Measurements from ENCODE around the gene OR9A4.
"Not testable (repeated sequence)": the region's sequence is repeated elsewhere in the genome, so short reads cannot be mapped to it uniquely, and the experiment has no call there.

OR9A4 gene

DNA sequence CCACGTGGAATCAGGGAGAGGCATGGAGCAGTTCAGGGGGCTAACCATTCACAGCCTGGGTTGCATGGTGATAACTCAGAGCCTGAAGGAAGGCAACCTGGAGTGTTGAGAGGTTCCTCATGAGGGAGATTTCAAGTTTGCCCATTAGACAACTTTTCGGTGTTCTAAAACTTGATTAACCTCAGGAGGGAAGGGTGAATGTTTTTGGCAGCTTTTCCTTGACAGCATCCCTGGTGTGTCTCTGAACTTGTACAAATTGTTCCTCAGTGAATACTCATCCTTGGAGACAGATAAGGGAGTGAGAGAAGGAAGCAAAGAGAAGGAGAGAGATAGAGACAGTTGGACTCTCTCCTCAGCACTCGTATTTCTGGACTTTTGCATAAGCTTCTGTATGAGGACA, at the start of gene OR9A4:
Gene OR9A4, plus strand, starts transcription at position 301 of the 400 bp plus-strand sequence. CDS start 2,477 bp downstream, outside the sequence.
- no peak for FAIRE-seq
- no peak for DNase-seq (ENCODE audit: insufficient read length, low spot score)
- TF ChIP-seq POLR2A (IDR thresholded peaks at IDR 0.05; ENCODE audit: low read depth, low read length), result no peak

GRCh38 chr7:141866974-141867373, 49.2 kb upstream of the OR9A4 start:
- DNase-seq (ENCODE audit: insufficient read length, low spot score) (no peak), FAIRE-seq (no peak)

GRCh38 chr7:141872931-141873330, 43.3 kb upstream of the OR9A4 start:
- no peak for FAIRE-seq
- no peak for TF ChIP-seq POLR2A (IDR thresholded peaks at IDR 0.05; ENCODE audit: low read depth, low read length)
- no peak for DNase-seq (ENCODE audit: insufficient read length, low spot score)

More at GRCh38 chr7:141866974-141867373, 49.2 kb upstream of the OR9A4 start:
- no peak for TF ChIP-seq POLR2A (IDR thresholded peaks at IDR 0.05; ENCODE audit: low read depth, low read length)

DNA sequence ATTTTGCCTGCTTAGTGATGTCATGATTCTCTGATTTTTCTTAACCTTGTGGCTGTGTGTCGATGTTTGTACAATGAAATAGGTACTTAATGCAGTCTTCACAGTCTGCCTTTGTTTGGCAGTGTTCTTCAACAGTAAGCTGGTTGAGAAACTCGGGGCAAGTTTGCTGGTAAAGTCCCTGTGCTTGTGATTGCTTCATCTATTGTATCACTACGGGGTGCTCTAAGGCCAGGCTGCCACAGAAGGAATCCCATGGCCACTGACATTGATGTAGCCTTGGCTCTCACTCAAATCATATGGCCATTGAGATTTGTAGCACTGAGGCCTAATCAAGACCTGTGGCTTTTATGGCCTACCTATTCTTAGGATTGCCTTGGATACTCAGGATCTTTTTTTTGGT, 41.4 kb upstream of the OR9A4 start:
- FAIRE-seq (no peak), DNase-seq (ENCODE audit: insufficient read length, low spot score) (no peak)
- no peak for TF ChIP-seq POLR2A (IDR thresholded peaks at IDR 0.05; ENCODE audit: low read depth, low read length)

DNA sequence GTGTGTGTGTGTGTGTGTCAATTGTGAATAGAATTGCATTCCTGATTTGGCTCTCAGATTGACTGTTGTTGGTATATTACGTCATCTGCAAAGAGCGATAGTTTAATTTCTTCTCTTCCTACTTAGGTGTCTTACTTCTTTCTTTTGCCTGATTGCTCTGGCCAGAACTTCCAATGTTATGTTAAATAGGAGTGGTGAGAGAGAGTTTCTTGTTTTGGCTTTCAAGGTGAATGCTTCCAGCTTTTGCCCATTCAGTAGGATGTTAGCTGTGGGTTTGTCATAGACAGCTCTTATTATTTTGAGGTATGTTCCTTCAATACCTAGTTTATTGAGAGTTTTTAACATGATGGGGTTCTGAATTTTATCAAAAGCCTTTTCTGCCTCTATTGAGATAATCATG, 40.7 kb upstream of the OR9A4 start:
- no peak for DNase-seq (ENCODE audit: insufficient read length, low spot score)
- TF ChIP-seq POLR2A (IDR thresholded peaks at IDR 0.05; ENCODE audit: low read depth, low read length), result no peak
- no peak for FAIRE-seq

DNA sequence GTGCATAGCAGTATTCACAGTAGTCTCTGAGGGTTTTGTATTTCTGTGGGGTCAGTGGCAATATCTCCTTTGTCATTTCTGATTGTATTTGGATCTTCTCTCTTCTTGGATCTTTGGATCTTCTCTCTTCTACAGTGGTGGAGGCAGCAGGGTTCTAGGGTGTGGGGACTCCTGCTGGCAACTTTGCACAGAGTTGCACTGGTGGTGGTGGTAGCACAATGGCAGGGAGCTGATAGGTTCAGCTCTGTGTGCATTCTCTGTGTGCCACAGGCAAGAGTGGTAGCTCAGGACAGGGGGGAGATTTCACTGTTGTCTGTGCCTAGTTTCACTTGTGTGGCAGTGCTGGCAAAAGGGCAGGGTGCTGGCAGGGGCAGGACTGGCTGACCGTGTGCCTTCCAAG, 39.8 kb upstream of the OR9A4 start:
- TF ChIP-seq POLR2A (IDR thresholded peaks at IDR 0.05; ENCODE audit: low read depth, low read length), result no peak
- FAIRE-seq (no peak), DNase-seq (ENCODE audit: insufficient read length, low spot score) (no peak)

- FAIRE-seq (no peak), DNase-seq (ENCODE audit: insufficient read length, low spot score) (no peak)
- no peak for TF ChIP-seq POLR2A (IDR thresholded peaks at IDR 0.05; ENCODE audit: low read depth, low read length)
Measured at GRCh38 chr7:141877365-141877764, 38.8 kb upstream of the OR9A4 start.

GRCh38 chr7:141880960-141881359, 35.2 kb upstream of the OR9A4 start:
- FAIRE-seq, result no peak
- no peak for TF ChIP-seq POLR2A (IDR thresholded peaks at IDR 0.05; ENCODE audit: low read depth, low read length)

DNA sequence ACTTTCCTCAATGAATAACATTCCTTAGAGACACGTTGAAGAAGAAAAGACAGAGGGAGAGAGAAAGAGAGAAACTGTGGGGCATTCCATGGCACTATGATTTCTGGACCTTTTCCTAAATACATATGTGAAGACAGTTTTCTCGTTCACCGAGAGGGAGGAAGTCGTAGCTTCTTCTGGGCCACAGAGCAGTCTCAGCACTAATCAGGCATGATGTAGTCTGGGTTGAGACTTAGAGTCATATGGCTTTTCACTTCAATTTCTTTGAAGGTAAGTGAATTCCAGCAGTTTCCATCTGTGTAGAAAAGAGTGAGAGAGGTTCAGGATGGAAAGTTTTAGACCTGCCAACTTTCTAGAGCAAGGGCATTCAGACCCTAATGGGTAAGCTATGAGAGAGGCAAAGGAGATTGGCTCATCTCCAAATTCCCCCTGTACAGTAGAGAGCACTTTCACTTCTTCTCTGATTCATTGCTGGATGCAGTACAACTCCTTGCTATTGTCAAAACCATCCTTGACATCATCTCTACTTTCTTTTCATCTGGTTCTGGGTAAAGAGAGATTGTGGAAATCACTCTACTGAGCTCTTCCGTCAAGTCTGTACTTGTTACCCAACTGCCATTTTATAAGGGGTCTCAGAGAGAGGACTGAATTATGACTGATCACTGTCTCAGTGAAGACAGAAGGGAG, 31.5 kb upstream of the OR9A4 start:
- FAIRE-seq (no peak), DNase-seq (ENCODE audit: insufficient read length, low spot score) (no peak)
- no peak for TF ChIP-seq POLR2A (IDR thresholded peaks at IDR 0.05; ENCODE audit: low read depth, low read length)

More at GRCh38 chr7:141880960-141881359, 35.2 kb upstream of the OR9A4 start:
- DNase-seq (ENCODE audit: insufficient read length, low spot score), result no peak

GRCh38 chr7:141889321-141889720, 26.9 kb upstream of the OR9A4 start:
- TF ChIP-seq POLR2A (IDR thresholded peaks at IDR 0.05; ENCODE audit: low read depth, low read length), result no peak
- DNase-seq (ENCODE audit: insufficient read length, low spot score) (no peak), FAIRE-seq (no peak)

DNA sequence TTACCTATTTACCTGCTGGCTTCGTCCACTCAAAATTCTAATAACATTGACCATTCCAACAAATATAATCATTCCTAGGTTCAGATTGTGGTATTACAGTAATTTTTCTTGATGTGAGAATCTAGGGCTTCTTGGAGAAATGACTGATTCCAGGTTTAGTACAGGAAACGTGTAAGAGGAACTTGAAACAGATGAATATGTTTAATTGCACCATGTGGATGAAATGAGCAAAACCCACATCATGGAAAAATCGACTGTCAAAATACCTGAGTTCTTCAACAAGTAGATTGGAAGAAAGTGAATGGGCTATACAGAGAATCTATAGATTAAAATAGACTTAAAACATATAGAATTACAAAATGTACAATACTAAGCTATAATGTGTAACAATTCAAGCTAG, 24.9 kb upstream of the OR9A4 start:
- FAIRE-seq (no peak), DNase-seq (ENCODE audit: insufficient read length, low spot score) (no peak)
- no peak for TF ChIP-seq POLR2A (IDR thresholded peaks at IDR 0.05; ENCODE audit: low read depth, low read length)

GRCh38 chr7:141899366-141899765, 16.8 kb upstream of the OR9A4 start:
- FAIRE-seq; DNase-seq (ENCODE audit: insufficient read length, low spot score): not testable (repeated sequence)

GRCh38 chr7:141906285-141906684, 9.9 kb upstream of the OR9A4 start:
- FAIRE-seq (no peak), DNase-seq (ENCODE audit: insufficient read length, low spot score) (no peak)
- TF ChIP-seq POLR2A (IDR thresholded peaks at IDR 0.05; ENCODE audit: low read depth, low read length), result no peak

DNA sequence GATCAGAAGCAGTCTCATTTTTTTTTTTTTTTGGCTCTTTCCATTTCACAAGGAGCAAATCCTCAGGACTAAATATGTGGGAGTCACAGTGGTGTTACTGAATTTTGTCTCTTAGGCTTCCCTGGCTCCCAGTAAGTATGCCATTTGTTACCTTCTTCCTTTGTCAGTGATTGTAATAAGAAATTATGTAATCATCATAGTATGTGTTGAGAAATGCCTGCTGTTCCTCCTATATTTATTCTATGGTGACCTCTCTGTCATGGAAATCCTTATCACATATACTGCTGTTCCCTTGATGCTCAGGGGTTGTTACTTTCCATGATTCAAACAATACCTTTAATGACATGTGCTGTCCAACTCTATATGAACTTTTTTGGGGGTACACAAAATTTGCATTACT, 4.8 kb upstream of the OR9A4 start:
- no peak for TF ChIP-seq POLR2A (IDR thresholded peaks at IDR 0.05; ENCODE audit: low read depth, low read length)
- DNase-seq (ENCODE audit: insufficient read length, low spot score) (no peak), FAIRE-seq (no peak)

DNA sequence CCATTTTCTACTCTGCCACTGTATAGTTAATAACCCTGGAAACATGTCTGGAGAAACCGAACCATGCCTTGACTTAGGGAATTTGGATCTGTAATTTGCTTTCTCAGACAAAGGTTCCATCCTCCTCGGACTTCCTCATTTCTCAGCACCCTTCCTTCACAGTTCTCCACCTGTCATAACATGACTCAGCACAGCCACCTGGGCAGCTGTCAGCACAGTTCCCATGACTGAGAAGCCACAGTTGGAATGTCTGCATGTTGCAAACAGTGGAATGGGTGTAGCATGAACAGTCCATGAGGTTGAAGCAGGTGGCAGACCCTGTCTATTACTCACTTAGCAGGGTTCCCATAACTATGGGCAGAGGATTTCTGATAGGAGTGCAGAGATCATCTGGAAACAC, 634 bp upstream of the OR9A4 start:
- FAIRE-seq (no peak), DNase-seq (ENCODE audit: insufficient read length, low spot score) (no peak)
- no peak for TF ChIP-seq POLR2A (IDR thresholded peaks at IDR 0.05; ENCODE audit: low read depth, low read length)

DNA sequence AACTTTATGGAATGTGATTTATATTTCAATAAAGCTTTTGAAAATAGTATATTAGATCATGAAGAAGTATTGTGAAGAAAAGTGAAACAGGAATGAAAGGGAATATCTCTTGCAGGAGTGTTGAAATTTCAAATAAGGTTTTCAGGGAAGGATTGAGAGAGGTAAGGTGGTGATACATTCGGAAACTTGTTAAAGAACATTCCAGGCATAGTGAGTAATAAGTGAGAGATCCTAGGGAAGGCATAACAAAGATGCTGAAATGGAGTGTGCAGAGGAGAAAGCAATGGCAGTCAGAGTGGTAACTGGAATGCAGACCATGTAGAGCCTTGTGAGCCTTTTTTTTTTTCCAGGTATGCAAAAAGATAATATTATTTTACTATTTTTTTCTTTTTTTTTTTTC, 4.1 kb downstream of the OR9A4 start:
- DNase-seq (ENCODE audit: insufficient read length, low spot score), result no peak
- no peak for TF ChIP-seq POLR2A (IDR thresholded peaks at IDR 0.05; ENCODE audit: low read depth, low read length)
- no peak for FAIRE-seq

Measured in H54 (cell line).